Tibial nerve (tissue), 4 donors: ENCODE results near the gene DNASE1L2.

ENCODE experiments used
- EP300 ChIP-seq, 2 donors: sonication (generic); formaldehyde crosslinking; IDR thresholded peaks; one replicate each; pipeline ENCODE4 v1.6.1; 2017; ENCODE audit warnings: antibody characterized with exemption in 2 of 2, mild to moderate bottlenecking in 1 of 2
- TF ChIP-seq, protein P1 (sequence below), 5 experiments: fragments of 200-600 bp in 3 of 5; fragments of 450-650 bp in 2 of 5; sonication (generic) in 3 of 5; IDR thresholded peaks; one replicate each; pipeline ENCODE4 v1.5.1; 2016 to 2019; ENCODE audit warnings: antibody characterized with exemption in 5 of 5, mild to moderate bottlenecking in 3 of 5, moderate library complexity in 2 of 5

DNA sequence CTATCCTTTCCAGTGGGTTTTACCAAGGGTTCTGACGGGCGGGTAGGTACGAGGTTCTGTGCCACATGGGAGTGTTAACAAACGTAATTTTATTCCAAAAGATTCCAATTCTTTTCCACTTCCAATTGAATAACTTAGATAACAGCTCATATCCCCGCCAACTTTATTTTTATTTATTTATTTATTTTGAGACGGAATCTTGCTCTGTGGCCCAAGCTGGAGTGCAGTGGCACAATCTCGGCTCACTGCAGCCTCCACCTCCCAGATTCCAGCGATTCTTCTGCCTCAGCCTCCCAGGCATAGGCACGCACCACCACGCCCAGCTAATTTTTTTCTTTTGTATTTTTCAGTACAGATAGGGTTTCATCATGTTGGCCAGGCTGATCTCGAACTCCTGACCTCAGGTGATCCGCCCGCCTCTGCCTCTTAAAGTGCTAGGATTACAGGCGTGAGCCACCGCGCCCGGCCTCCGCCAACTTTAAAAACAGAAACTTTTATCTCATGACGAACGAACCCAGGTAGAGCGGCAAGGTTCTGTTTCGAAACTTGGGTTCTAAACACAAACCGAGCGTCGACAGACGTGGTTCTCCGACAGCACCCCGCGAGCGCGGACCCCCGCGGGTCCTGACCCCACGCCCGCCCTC, 14.5 kb downstream of the DNASE1L2 start:
- TF ChIP-seq, protein P1, sequence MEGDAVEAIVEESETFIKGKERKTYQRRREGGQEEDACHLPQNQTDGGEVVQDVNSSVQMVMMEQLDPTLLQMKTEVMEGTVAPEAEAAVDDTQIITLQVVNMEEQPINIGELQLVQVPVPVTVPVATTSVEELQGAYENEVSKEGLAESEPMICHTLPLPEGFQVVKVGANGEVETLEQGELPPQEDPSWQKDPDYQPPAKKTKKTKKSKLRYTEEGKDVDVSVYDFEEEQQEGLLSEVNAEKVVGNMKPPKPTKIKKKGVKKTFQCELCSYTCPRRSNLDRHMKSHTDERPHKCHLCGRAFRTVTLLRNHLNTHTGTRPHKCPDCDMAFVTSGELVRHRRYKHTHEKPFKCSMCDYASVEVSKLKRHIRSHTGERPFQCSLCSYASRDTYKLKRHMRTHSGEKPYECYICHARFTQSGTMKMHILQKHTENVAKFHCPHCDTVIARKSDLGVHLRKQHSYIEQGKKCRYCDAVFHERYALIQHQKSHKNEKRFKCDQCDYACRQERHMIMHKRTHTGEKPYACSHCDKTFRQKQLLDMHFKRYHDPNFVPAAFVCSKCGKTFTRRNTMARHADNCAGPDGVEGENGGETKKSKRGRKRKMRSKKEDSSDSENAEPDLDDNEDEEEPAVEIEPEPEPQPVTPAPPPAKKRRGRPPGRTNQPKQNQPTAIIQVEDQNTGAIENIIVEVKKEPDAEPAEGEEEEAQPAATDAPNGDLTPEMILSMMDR (IDR thresholded peaks at IDR 0.05) = no peak
- TF ChIP-seq EP300 (IDR thresholded peaks at IDR 0.05) = no peak
